NCI-H2029 (cell line): ENCODE data around the gene RAET1L.
"Not testable (repeated sequence)": the region's sequence is repeated elsewhere in the genome, so short reads cannot be mapped to it uniquely, and the experiment has no call there.

Experiments
- DNase-seq: peaks from one replicate; lab custom pipeline; 2025; lab: John Stamatoyannopoulos, UW

RAET1L gene

DNA sequence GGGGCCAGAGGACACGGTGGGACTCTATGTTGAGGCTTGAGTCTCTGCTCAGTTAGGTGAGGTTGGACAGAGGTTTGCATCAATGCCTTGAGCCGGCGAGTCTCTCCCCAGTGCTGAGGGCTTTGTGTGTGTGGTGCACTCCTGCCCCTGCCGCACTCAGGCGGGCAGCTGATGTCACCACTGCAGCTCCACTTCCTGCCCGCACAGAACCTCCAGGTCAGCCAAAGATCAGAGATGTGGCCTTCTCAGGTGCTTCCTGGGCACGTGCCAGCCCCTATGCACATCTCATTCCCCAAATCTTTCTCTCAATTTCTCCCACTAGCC, 33.9 kb downstream of the RAET1L start:
- not testable (repeated sequence) for DNase-seq

DNA sequence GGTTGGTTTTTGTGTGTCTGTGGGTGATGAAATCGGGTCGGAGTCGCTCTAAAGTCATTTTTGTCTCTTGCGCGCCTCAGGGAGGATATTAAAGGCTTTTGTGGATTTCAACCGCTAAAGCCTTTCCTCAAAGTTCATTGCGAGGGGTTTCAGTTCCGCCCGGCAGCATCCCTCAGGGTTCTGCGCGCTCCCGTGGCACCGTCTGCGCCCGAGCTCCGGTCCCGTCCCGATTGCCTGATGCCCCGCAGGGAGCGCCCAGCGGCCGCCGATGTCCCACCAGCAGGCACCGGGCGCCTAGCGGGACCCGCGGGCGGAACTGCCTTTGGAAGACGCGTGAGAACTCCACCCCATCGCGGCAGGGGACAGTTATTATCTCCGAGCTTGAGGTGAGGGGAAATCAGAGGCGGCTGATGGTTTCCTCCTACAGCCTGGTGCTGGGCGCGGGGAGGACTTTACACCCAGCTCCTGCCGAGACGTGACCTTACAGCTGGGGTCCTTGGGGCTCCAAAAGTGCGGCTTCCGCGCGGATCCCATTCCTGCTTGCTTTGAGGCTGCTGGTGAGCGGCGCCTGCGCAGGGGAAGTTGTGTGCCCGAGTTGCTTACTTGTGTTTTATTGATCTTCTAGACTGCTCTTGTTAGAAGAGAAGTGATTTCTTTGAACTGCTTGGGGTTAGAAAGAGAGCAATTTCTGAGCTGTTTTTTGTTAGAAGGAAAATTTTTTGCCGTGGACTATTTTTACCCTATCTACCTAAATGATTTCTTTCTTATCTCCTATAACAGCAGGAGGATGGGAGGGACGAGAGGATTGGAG, 34.5 kb downstream of the RAET1L start:
- DNase-seq, result no peak

DNA sequence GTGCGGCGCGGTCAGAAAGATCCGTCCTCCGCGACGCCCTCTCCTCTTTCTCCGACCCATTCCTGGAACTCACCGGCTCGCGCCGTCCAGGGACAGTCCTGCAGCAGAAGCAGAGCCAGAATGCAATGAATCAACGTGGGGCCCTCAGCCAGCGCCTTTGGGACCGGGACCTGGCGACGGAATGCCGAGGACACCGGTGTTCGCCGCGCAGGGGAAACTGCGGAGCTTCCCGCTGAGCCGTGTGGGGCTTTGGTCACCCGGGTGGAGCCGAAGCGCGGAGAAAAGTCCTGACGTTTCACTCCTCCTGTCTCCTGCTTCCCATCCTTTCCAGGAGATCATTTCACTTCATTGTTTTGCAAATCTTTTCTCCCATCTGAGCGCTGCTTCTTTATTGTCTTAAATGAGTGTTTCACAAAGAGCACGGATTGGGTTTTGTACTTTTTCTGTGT, 35.1 kb downstream of the RAET1L start:
- no peak for DNase-seq

DNA sequence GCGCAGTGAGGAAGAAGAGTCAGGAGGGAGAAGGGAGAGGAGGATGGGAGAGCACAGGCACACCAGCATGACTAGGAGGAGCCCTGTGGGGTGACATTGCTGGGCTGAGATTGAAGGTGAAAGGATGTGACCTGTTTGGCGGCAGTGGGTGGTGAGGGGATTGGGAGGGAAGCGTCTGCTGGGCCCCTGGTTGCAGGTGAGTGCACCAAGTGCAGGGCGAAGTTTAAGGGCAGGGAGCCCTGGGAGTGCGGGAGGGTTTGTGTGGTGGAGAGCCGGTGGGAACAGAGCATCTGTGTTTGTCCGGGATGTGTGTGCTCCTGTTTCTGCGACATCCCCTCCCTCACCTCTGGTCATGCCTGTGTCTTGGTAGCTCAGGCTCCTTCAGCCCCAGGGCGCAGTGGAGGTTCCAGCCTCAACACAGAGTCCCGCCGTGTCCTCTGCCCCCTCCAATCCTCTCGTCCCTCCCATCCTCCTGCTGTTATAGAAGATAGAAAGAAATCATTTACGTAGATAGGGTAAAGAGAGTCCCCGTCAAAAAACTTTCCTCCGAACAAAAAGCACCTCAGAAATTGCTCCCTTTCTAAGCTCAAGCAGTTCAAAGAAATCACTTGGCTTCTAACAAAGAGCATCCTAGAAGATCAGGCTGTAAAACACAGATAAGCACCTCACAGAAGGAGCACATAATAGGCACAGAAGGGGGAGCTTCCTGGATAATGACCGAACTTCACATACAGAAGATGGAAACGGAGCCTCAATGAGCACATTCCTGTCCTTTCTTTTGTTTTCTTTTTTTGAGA, 36.6 kb downstream of the RAET1L start:
- no peak for DNase-seq

GRCh38 chr6:149987602-149988107, 37.7 kb downstream of the RAET1L start:
- no peak for DNase-seq

- DNase-seq, result no peak
Measured at GRCh38 chr6:149985481-149985937, 39.8 kb downstream of the RAET1L start.

DNA sequence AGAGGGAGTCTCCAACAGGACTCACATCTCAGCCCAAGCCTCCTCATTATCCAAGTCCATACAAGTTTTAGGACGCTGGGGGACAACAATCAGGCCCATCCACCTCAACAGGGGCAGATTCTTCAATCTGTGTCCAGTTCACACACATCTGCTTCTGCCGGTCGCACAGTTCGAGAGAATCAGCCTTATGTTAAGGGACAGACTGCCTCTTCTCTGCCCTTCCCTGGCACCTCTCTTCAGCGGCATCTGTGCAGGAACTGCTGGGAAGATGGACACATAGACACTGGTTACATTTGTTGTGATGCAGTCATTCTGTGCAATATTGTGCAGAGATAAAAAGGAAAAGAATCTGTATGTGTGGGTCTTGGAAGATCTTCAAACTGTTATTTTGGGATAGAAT, 40.6 kb downstream of the RAET1L start:
- no peak for DNase-seq

GRCh38 chr6:149983145-149983544, 42.2 kb downstream of the RAET1L start:
- DNase-seq, result no peak

- no peak for DNase-seq
Measured at GRCh38 chr6:149979293-149979692, 46.0 kb downstream of the RAET1L start.

DNA sequence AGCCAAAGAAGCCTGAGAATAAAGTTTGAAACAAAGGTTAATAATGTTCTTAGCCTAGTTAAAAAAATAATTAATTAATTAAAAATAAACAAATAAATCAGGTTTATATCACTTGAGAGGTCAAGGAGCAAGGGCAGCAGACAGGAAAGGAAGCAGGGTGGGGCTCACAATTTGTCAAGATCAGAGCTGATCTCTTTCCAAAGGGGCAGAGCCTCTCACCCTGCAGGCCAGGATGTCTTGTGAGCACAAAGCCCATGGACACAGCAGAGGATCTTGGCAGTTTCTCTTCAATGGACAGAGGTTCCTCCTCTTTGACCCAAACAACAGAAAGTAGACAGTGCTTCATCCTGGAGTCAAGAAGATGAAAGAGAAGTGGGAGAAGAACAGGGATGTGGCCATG, 46.7 kb downstream of the RAET1L start:
- no peak for DNase-seq

- DNase-seq, result no peak
Measured at GRCh38 chr6:149977221-149977620, 48.1 kb downstream of the RAET1L start.

DNA sequence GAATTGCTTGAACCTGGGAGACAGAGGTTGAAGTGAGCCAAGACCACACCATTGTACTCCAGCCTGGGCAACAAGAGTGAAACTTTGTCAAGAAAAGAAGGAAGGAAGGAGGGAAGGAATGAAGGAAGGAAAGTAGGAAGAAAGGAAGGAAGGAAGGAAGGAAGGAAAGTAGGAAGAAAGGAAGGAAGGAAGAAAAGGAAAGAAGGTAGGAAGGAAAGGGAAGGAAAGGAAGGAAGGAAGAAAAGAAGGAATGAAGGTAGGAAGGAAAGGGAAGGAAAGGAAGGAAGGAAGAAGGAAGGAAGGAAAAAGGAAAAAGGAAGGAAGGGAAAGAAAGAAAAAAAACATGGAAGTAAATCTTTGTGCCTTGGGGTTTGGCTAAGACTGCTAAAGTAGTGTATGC, 49.9 kb downstream of the RAET1L start:
- no peak for DNase-seq

- no peak for DNase-seq
Measured at GRCh38 chr6:149974825-149975224, 50.5 kb downstream of the RAET1L start.

DNA sequence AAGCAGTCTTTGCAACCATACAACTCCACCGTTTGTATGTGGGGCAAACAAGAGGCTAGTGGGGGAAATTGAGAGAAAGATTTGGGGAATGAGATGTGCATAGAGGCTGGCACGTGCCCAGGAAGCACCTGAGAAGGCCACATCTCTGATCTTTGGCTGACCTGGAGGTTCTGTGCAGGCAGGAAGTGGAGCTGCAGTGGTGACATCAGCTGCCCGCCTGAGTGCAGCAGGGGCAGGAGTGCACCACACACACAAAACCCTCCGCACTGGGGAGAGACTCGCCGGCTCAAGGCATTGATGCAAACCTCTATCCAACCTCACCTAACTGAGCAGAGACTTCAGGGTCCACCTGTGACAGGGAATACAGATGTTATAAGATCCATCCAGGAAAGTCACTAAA, 50.9 kb downstream of the RAET1L start:
- DNase-seq, result not testable (repeated sequence)

- no peak for DNase-seq
Measured at GRCh38 chr6:149969635-149970034, 55.7 kb downstream of the RAET1L start.

GRCh38 chr6:149968909-149969308, 56.4 kb downstream of the RAET1L start:
- not testable (repeated sequence) for DNase-seq
